WTC11 (cell line): ENCODE measurements around the gene ENG. TPM values are rescaled to one million over a fixed set of nuclear protein-coding genes. Genes with fewer than 3 reads are reported as not detected.

ENCODE experiments used
- ATAC-seq: fragments of 200-7000 bp; cut with Tn5 transposase; 2 replicates; pipeline ENCODE4 v1.10.0; 2021; ENCODE audit warnings: mild to moderate bottlenecking, moderate library complexity
- CTCF ChIA-PET: fragments of 300-600 bp; sonication (Branson Sonifier 250); formaldehyde crosslinking; loops from one replicate; lab custom pipeline; 2021; ENCODE audit warnings: antibody characterized with exemption; lab: Charles Lee
- POLR2A ChIA-PET: fragments of 350-600 bp; sonication (Branson Sonifier 250); formaldehyde crosslinking; loops from one replicate; lab custom pipeline; 2021; ENCODE audit warnings: antibody characterized with exemption; lab: Charles Lee
- DNase-seq: peaks from one replicate; pipeline ENCODE4 v3.0.0; 2021; ENCODE audit warnings: low spot score
- H3K27ac Mint-ChIP-seq: 2 replicates; pipeline ENCODE4 v1.8.0; 2021; ENCODE audit warnings: mixed read lengths
- H3K27me3 Mint-ChIP-seq: 2 replicates; pipeline ENCODE4 v1.8.0; 2021; ENCODE audit warnings: low read depth, mild to moderate bottlenecking, moderate library complexity, mixed read lengths
- H3K36me3 Mint-ChIP-seq: 2 replicates; pipeline ENCODE4 v1.8.0; 2021; ENCODE audit warnings: mixed read lengths
- H3K4me1 Mint-ChIP-seq: 2 replicates; pipeline ENCODE4 v1.8.0; 2022; ENCODE audit warnings: mixed read lengths
- H3K4me3 Mint-ChIP-seq: 2 replicates; pipeline ENCODE4 v1.8.0; 2021; ENCODE audit warnings: mild to moderate bottlenecking, moderate library complexity, mixed read lengths
- H3K9me3 Mint-ChIP-seq: 2 replicates; pipeline ENCODE4 v1.8.0; 2021; ENCODE audit warnings: mixed read lengths
- AFF4 ChIP-seq: sonication (generic); formaldehyde crosslinking; IDR thresholded peaks from 2 replicates; pipeline ENCODE4 v1.8.1; 2023; ENCODE audit warnings: mild to moderate bottlenecking, missing genetic modification reagents, borderline replicate concordance
- CTCF ChIP-seq: fragments of 200-600 bp; IDR thresholded peaks from 2 replicates; pipeline ENCODE4 v1.8.0; 2022; ENCODE audit warnings: antibody characterized with exemption
- ELF4 ChIP-seq: sonication (generic); formaldehyde crosslinking; IDR thresholded peaks from 2 replicates; pipeline ENCODE4 v1.8.1; 2022; ENCODE audit warnings: low read depth, mild to moderate bottlenecking, moderate library complexity, missing genetic modification reagents
- FOXP1 ChIP-seq: sonication (generic); formaldehyde crosslinking; IDR thresholded peaks from 2 replicates; pipeline ENCODE4 v1.8.0; 2022; ENCODE audit warnings: missing genetic modification reagents, mild to moderate bottlenecking, moderate library complexity, borderline replicate concordance
- JUN ChIP-seq: sonication (generic); formaldehyde crosslinking; IDR thresholded peaks from 2 replicates; pipeline ENCODE4 v1.8.0; 2023; ENCODE audit warnings: mild to moderate bottlenecking, missing genetic modification reagents
- KAT7 ChIP-seq: sonication (generic); formaldehyde crosslinking; IDR thresholded peaks from 2 replicates; pipeline ENCODE4 v1.8.1; 2023; ENCODE audit warnings: missing genetic modification reagents, mild to moderate bottlenecking, borderline replicate concordance
- MLX ChIP-seq: sonication (generic); formaldehyde crosslinking; IDR thresholded peaks from 2 replicates; pipeline ENCODE4 v1.8.1; 2023; ENCODE audit warnings: mild to moderate bottlenecking, missing genetic modification reagents, moderate library complexity
- MXD4 ChIP-seq: fragments of 250-450 bp; sonication (Bioruptor Pico); IDR thresholded peaks from 2 replicates; pipeline ENCODE4 v1.8.0; 2021; ENCODE audit warnings: mild to moderate bottlenecking, moderate library complexity, borderline replicate concordance
- NFYB ChIP-seq: sonication (generic); formaldehyde crosslinking; conservative IDR thresholded peaks from 2 replicates; pipeline ENCODE4 v1.8.0; 2022; ENCODE audit warnings: low read depth, missing genetic modification reagents
- NR2C2 ChIP-seq: sonication (generic); formaldehyde crosslinking; IDR thresholded peaks from 2 replicates; pipeline ENCODE4 v1.8.0; 2022; ENCODE audit warnings: mild to moderate bottlenecking, missing genetic modification reagents
- PRRX2 ChIP-seq: fragments of 250-450 bp; sonication (Bioruptor Pico); IDR thresholded peaks from 2 replicates; pipeline ENCODE4 v1.8.0; 2021; ENCODE audit warnings: mild to moderate bottlenecking
- SMAD3 ChIP-seq: sonication (generic); formaldehyde crosslinking; IDR thresholded peaks from 2 replicates; pipeline ENCODE4 v1.8.0; 2022; ENCODE audit warnings: missing genetic modification reagents, mild to moderate bottlenecking, borderline replicate concordance
- SP1 ChIP-seq: sonication (generic); formaldehyde crosslinking; conservative IDR thresholded peaks from 2 replicates; pipeline ENCODE4 v1.8.1; 2022; ENCODE audit warnings: missing genetic modification reagents
- ZNF138 ChIP-seq: sonication (generic); formaldehyde crosslinking; conservative IDR thresholded peaks from 2 replicates; pipeline ENCODE4 v1.8.1; 2022; ENCODE audit warnings: mild to moderate bottlenecking, moderate library complexity, missing genetic modification reagents
- ZNF219 ChIP-seq: sonication (generic); formaldehyde crosslinking; IDR thresholded peaks from 2 replicates; pipeline ENCODE4 v1.8.0; 2023; ENCODE audit warnings: missing genetic modification reagents, mild to moderate bottlenecking, borderline replicate concordance
- ZNF263 ChIP-seq: sonication (generic); formaldehyde crosslinking; IDR thresholded peaks from 2 replicates; pipeline ENCODE4 v1.8.1; 2022; ENCODE audit warnings: low read depth, mild to moderate bottlenecking, moderate library complexity, missing genetic modification reagents
- ZNF671 ChIP-seq: fragments of 250-450 bp; sonication (Bioruptor Pico); IDR thresholded peaks from 2 replicates; pipeline ENCODE4 v1.8.0; 2021; ENCODE audit warnings: mild to moderate bottlenecking
- total RNA-seq: library from RNA; stranded (reverse); gene quantifications from 3 replicates; pipeline ENCODE4 v1.2.3, GENCODE V29; 2021
- TF ChIP-seq, protein P1 (sequence below): sonication (generic); formaldehyde crosslinking; IDR thresholded peaks from 2 replicates; pipeline ENCODE4 v1.8.0; 2023; ENCODE audit warnings: missing genetic modification reagents, mild to moderate bottlenecking, borderline replicate concordance
- TF ChIP-seq, protein P2 (sequence below): fragments of 250-450 bp; sonication (Bioruptor Pico); IDR thresholded peaks from 2 replicates; pipeline ENCODE4 v1.9.0; 2021; ENCODE audit warnings: mild to moderate bottlenecking
- TF ChIP-seq, protein P3 (sequence below): sonication (generic); formaldehyde crosslinking; IDR thresholded peaks from 2 replicates; pipeline ENCODE4 v1.8.0; 2022; ENCODE audit warnings: mild to moderate bottlenecking, missing genetic modification reagents
- TF ChIP-seq, protein P4 (sequence below): sonication (generic); formaldehyde crosslinking; IDR thresholded peaks from 2 replicates; pipeline ENCODE4 v1.8.1; 2023; ENCODE audit warnings: mild to moderate bottlenecking, missing genetic modification reagents, moderate library complexity

The ENG gene
- total RNA-seq, 1 experiment from 2014 or later: 4.4 TPM

- TF ChIP-seq, protein P1, sequence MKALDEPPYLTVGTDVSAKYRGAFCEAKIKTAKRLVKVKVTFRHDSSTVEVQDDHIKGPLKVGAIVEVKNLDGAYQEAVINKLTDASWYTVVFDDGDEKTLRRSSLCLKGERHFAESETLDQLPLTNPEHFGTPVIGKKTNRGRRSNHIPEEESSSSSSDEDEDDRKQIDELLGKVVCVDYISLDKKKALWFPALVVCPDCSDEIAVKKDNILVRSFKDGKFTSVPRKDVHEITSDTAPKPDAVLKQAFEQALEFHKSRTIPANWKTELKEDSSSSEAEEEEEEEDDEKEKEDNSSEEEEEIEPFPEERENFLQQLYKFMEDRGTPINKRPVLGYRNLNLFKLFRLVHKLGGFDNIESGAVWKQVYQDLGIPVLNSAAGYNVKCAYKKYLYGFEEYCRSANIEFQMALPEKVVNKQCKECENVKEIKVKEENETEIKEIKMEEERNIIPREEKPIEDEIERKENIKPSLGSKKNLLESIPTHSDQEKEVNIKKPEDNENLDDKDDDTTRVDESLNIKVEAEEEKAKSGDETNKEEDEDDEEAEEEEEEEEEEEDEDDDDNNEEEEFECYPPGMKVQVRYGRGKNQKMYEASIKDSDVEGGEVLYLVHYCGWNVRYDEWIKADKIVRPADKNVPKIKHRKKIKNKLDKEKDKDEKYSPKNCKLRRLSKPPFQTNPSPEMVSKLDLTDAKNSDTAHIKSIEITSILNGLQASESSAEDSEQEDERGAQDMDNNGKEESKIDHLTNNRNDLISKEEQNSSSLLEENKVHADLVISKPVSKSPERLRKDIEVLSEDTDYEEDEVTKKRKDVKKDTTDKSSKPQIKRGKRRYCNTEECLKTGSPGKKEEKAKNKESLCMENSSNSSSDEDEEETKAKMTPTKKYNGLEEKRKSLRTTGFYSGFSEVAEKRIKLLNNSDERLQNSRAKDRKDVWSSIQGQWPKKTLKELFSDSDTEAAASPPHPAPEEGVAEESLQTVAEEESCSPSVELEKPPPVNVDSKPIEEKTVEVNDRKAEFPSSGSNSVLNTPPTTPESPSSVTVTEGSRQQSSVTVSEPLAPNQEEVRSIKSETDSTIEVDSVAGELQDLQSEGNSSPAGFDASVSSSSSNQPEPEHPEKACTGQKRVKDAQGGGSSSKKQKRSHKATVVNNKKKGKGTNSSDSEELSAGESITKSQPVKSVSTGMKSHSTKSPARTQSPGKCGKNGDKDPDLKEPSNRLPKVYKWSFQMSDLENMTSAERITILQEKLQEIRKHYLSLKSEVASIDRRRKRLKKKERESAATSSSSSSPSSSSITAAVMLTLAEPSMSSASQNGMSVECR: no peak
- TF ChIP-seq, protein P2, sequence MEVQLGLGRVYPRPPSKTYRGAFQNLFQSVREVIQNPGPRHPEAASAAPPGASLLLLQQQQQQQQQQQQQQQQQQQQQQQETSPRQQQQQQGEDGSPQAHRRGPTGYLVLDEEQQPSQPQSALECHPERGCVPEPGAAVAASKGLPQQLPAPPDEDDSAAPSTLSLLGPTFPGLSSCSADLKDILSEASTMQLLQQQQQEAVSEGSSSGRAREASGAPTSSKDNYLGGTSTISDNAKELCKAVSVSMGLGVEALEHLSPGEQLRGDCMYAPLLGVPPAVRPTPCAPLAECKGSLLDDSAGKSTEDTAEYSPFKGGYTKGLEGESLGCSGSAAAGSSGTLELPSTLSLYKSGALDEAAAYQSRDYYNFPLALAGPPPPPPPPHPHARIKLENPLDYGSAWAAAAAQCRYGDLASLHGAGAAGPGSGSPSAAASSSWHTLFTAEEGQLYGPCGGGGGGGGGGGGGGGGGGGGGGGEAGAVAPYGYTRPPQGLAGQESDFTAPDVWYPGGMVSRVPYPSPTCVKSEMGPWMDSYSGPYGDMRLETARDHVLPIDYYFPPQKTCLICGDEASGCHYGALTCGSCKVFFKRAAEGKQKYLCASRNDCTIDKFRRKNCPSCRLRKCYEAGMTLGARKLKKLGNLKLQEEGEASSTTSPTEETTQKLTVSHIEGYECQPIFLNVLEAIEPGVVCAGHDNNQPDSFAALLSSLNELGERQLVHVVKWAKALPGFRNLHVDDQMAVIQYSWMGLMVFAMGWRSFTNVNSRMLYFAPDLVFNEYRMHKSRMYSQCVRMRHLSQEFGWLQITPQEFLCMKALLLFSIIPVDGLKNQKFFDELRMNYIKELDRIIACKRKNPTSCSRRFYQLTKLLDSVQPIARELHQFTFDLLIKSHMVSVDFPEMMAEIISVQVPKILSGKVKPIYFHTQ (CRISPR knock-in tag): no peak
- TF ChIP-seq, protein P3, sequence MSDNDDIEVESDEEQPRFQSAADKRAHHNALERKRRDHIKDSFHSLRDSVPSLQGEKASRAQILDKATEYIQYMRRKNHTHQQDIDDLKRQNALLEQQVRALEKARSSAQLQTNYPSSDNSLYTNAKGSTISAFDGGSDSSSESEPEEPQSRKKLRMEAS (CRISPR knock-in tag): peak; percentile 60; the same call in 1 of the 2 replicates
- no peak for TF ChIP-seq AFF4 (CRISPR knock-in tag)
Observed at GRCh38 chr9:127770905-127771569, 83.4 kb downstream of the ENG start (continued).

DNA sequence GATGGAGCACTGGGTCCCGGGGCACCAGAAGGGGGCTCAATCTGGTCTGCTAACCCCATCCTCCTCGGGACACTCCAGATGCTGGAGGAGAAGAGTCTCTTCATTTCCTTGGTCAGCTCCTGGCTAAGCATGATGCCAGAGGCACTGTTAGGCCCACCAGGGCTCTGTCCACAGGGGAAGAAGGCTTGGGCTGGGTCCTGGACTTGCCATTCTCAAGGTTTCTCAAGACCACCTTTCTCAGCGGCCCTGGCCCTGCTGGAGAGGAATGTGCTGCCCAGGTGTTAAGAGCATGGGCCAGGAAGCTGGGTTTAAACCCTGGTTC lies 83.9 kb downstream of the ENG start:
- Mint-ChIP-seq H3K4me3 (peak overlapping the region; percentile 84), H3K27ac (no peak overlapping the region; the same call in 1 of the 2 replicates)
- TF ChIP-seq PRRX2: no peak
- no peak for TF ChIP-seq CTCF
- no peak for TF ChIP-seq JUN (CRISPR knock-in tag)
- no peak for TF ChIP-seq ZNF138 (CRISPR knock-in tag)
- no peak for TF ChIP-seq NR2C2 (CRISPR knock-in tag)
- TF ChIP-seq SP1 (CRISPR knock-in tag): no peak
- no peak for TF ChIP-seq MXD4 (CRISPR knock-in tag)
- no peak for TF ChIP-seq ELF4 (CRISPR knock-in tag)
- TF ChIP-seq MLX (CRISPR knock-in tag): no peak
- TF ChIP-seq FOXP1 (CRISPR knock-in tag): no peak
- no peak for TF ChIP-seq ZNF263 (CRISPR knock-in tag)
- TF ChIP-seq ZNF219 (CRISPR knock-in tag): no peak
- TF ChIP-seq KAT7 (CRISPR knock-in tag): no peak
- TF ChIP-seq SMAD3 (CRISPR knock-in tag): no peak
- TF ChIP-seq, protein P4, sequence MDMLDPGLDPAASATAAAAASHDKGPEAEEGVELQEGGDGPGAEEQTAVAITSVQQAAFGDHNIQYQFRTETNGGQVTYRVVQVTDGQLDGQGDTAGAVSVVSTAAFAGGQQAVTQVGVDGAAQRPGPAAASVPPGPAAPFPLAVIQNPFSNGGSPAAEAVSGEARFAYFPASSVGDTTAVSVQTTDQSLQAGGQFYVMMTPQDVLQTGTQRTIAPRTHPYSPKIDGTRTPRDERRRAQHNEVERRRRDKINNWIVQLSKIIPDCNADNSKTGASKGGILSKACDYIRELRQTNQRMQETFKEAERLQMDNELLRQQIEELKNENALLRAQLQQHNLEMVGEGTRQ (CRISPR knock-in tag): no peak
- no peak for TF ChIP-seq NFYB
- no peak for TF ChIP-seq ZNF671 (CRISPR knock-in tag)

More for the DNA sequence above, 83.9 kb downstream of the ENG start:
- no peaks in the 10 kb centered on the region for H3K36me3 Mint-ChIP-seq
- ATAC-seq (no peak), DNase-seq (no peak)
- H3K9me3 Mint-ChIP-seq: no peaks in the 10 kb centered on the region
- peaks cover 11% of the 10 kb centered on the region for H3K27me3 Mint-ChIP-seq
- CTCF ChIA-PET: interaction anchor here (0.8 to 3.3 kb wide), 30 partner anchors 8 to 380 kb away, joined by 3 to 54 read pairs (median 4); partner anchors contain the start of genes CDK9, FPGS, ST6GALNAC4 and TOR2A
- POLR2A ChIA-PET: interaction anchor here (0.6 to 2.1 kb wide), 8 partner anchors 10 to 146 kb away, joined by 3 to 12 read pairs (median 4); partner anchors contain the start of genes CDK9, ST6GALNAC4 and TOR2A
- peaks cover 32% of the 10 kb centered on the region for H3K4me1 Mint-ChIP-seq
